Sigmoid colon (tissue), 7 donors: ENCODE data around the gene NDUFAF3. TPM values are rescaled to one million over a fixed set of nuclear protein-coding genes. Genes with fewer than 3 reads are reported as not detected.
A peak's percentile ranks its signal among the peaks of the same experiment; 100 is the strongest.

Experiments used
- DNase-seq: peaks from one replicate; pipeline ENCODE4 v3.0.0-alpha.2; 2019
- H3K27ac ChIP-seq, 4 donors: fragments of 200-600 bp; sonication (generic); one replicate each; pipeline ENCODE4 v1.5.1; 2016 to 2019; ENCODE audit warnings: mild to moderate bottlenecking in 1 of 4
- H3K27me3 ChIP-seq, 3 donors: fragments of 200-600 bp; sonication (generic); one replicate each; pipeline ENCODE4 v1.5.1; 2019; ENCODE audit warnings: mild to moderate bottlenecking in 1 of 3
- H3K36me3 ChIP-seq, 4 donors: fragments of 200-600 bp; sonication (generic); one replicate each; pipeline ENCODE4 v1.5.1; 2016 to 2019
- H3K4me1 ChIP-seq, 4 donors: fragments of 200-600 bp; sonication (generic); one replicate each; pipeline ENCODE4 v1.5.1; 2017 to 2019
- H3K4me3 ChIP-seq, 4 donors: fragments of 200-600 bp; sonication (generic); one replicate each; pipeline ENCODE4 v1.5.1; 2017 to 2019; ENCODE audit warnings: mild to moderate bottlenecking in 2 of 4, moderate library complexity in 1 of 4
- H3K9me3 ChIP-seq, 4 donors: fragments of 200-600 bp in 3 of 4; sonication (generic) in 3 of 4; one replicate each; pipeline versions ENCODE4 v1.5.1 to v1.6.1; 2013 to 2019
- EP300 ChIP-seq, 4 donors: sonication (generic); formaldehyde crosslinking; IDR thresholded peaks; one replicate each; pipeline ENCODE4 v1.6.1; 2017; ENCODE audit warnings: antibody characterized with exemption in 4 of 4
- POLR2A ChIP-seq, 2 donors: fragments of 450-650 bp; IDR thresholded peaks; one replicate each; pipeline ENCODE4 v1.6.1; 2016; ENCODE audit warnings: antibody characterized with exemption in 2 of 2, mild to moderate bottlenecking in 2 of 2, moderate library complexity in 2 of 2
- POLR2AphosphoS5 ChIP-seq, 4 donors: sonication (generic); formaldehyde crosslinking; IDR thresholded peaks; one replicate each; pipeline ENCODE4 v1.6.1; 2017; ENCODE audit warnings: antibody characterized with exemption in 4 of 4
- WGBS, 2 donors: extraction: QIAGEN DNeasy Blood & Tissue Kit; methylation state at CpG; one replicate each; pipeline ENCODE4 v1.1.7; 2013; 5-methylcytosine and 5-hydroxymethylcytosine counted together
- intact Hi-C: fragments of 100-400 bp; cut with DNase I; formaldehyde crosslinking; loops from one replicate; pipeline ENCODE4 v1.15.1; 2023
- polyA plus RNA-seq, 3 donors: library from polyadenylated mRNA; stranded (reverse); fragments of 200-250 nt; gene quantifications; one replicate each; pipeline ENCODE4 v1.2.3, GENCODE V29; 2013
- total RNA-seq, 4 donors: library from RNA; depleted of rRNA; stranded (reverse); fragments of >200 nt; gene quantifications; one replicate each; pipeline ENCODE4 v1.1.0, GENCODE V29; 2016
- TF ChIP-seq, protein P1 (sequence below), 4 experiments: fragments of 450-650 bp in 3 of 4; fragments of 200-600 bp in 1 of 4; IDR thresholded peaks; one replicate each; pipeline ENCODE4 v1.5.1; 2016 to 2019; ENCODE audit warnings: antibody characterized with exemption in 4 of 4, mild to moderate bottlenecking in 3 of 4, moderate library complexity in 2 of 4
- donor health status: healthy with polysubstance abuse.
- donor health status: Bipolar disorder and iron deficiency.
- donor health status: healthy.

NDUFAF3 gene
- total and polyA plus RNA-seq, 7 donors = 62.8 to 116 (median 83.1) TPM

DNA sequence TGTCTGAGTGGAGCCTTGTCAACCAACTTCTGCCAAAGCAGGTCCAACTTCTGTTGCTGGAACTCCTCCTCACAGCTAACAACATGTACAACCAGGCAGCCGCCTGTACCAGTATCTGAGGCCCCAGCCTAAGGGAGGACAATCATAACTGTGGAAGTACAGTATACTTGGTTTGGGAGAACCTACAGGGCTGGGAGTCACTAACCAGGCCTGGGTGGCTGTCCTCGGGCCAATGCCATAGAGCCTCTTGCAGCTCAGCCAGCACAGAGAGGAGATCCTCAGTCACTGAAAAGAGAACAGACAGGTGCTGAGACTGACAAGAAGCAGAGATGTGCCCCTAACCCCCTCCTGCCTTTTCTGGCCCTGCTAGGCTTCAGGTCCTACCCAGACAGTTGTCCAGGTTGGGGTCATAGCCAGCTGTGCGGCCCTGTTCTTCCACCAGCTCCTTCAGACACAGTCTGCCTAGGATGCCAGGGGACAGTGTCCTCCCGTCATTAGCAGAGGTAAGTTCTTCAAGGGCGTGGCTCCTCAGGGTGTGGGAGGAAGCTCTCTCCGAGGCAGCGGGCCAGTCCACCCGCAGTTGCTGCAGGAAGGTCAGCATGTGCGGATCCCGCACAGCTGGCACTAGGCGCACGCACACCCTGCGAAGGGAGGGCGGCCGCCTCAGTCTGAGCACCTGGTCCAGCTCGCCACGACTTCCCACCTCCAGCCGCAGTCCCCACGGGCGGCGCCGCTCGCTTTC, 4.5 kb upstream of the NDUFAF3 start:
- 5 to 9% methylated on average over 23 of the region's 23 CpGs for WGBS, 2 donors
- Histone ChIP-seq H3K36me3 (peaks cover 0 to 40% (median 33%) of the 10 kb centered on the region in 4 donors), H3K27ac (peak overlapping the region; percentile 76 to 83 (median 82)), H3K4me3 (peak overlapping the region; percentile 72 to 81 (median 74)), H3K27me3 (no peaks in the 10 kb centered on the region), H3K4me1 (peaks cover 0 to 50% (median 38%) of the 10 kb centered on the region in 4 donors), H3K9me3 (no peaks in the 10 kb centered on the region)
- TF ChIP-seq, protein P1, sequence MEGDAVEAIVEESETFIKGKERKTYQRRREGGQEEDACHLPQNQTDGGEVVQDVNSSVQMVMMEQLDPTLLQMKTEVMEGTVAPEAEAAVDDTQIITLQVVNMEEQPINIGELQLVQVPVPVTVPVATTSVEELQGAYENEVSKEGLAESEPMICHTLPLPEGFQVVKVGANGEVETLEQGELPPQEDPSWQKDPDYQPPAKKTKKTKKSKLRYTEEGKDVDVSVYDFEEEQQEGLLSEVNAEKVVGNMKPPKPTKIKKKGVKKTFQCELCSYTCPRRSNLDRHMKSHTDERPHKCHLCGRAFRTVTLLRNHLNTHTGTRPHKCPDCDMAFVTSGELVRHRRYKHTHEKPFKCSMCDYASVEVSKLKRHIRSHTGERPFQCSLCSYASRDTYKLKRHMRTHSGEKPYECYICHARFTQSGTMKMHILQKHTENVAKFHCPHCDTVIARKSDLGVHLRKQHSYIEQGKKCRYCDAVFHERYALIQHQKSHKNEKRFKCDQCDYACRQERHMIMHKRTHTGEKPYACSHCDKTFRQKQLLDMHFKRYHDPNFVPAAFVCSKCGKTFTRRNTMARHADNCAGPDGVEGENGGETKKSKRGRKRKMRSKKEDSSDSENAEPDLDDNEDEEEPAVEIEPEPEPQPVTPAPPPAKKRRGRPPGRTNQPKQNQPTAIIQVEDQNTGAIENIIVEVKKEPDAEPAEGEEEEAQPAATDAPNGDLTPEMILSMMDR (IDR thresholded peaks at IDR 0.05) = no peak
- peak in 2 of 4 donors; percentile 30 to 48 for TF ChIP-seq POLR2AphosphoS5 (IDR thresholded peaks at IDR 0.05)
- peak; percentile 69 for DNase-seq
- intact Hi-C loops = no loop called here

DNA sequence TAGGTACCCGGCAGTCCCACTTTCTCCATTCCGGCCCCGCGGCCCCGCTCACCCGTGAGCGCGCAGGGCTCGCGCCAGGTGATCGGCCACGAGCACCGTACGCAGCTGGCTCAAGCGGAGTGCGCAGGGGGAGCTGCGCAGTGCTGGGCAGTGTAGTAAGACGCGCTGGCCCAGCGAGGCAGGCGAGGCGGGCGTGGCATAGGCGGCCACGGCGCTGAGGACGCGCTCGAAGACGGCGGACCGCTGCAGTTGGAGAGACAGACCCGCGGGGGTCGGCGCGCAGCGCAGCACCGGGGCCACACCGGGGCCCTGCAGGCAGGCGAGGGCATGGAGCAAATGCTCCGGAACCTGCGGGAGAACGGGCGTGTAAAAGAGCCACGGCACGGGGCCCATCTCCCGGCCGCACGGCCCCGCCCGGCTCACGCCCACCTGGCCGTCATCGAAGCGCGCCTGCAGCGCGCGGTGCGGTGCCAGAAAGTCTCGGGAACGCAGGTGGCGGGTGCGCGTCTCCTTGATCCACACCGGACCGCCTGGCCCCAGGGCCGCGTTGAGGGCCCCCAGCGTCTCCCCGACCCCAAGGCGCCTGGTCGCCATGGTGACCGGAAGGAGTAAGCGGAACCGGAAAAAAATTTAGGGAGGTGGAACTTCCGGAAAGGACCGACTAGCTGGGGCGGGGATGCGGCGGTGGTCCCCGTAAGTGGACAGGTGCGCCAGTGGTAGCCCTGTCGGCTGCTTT, 3.8 kb upstream of the NDUFAF3 start, which contains the start of gene DALRD3:
DALRD3 (minus strand) TSS at position 610 of the 736 bp plus-strand sequence; CDS start at position 594, 16 bp downstream.
- peak; percentile 81 for DNase-seq
- Histone ChIP-seq H3K36me3 (peaks cover 0 to 35% (median 29%) of the 10 kb centered on the region in 4 donors), H3K27ac (peak within 1 kb of the TSS; percentile 76 to 100 (median 82)), H3K4me1 (peaks cover 0 to 50% (median 40%) of the 10 kb centered on the region in 4 donors), H3K9me3 (no peaks in the 10 kb centered on the region), H3K27me3 (no peaks in the 10 kb centered on the region), H3K4me3 (peak within 1 kb of the TSS; percentile 72 to 81 (median 74))
- 0% methylated on average over 85 of the region's 85 CpGs for WGBS, 2 donors
- TF ChIP-seq, protein P1 (IDR thresholded peaks at IDR 0.05) = no peak
- TF ChIP-seq EP300 (IDR thresholded peaks at IDR 0.05) (no peak), POLR2A (IDR thresholded peaks at IDR 0.05) (peak; percentile 51 to 62), POLR2AphosphoS5 (IDR thresholded peaks at IDR 0.05) (peak; percentile 44 to 75 (median 62))
- intact Hi-C loops = no loop called here

DNA sequence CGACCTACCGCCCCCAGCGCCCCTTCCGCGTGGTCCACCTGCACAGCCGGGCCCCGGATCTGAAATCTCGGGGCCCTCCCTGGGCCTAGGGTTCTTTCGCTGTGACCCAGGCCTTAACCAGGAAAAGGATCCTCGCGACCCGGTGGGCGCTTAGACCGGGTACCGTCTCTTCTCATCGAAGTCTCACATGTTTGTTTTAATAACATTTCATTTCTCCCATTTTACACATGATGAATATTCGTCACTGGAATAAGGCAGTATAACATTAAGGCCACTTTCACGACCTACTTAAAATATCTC, 3.3 kb upstream of the NDUFAF3 start:
- Histone ChIP-seq H3K4me3 (peak overlapping the region; percentile 72 to 81 (median 74)), H3K27ac (peak overlapping the region; percentile 76 to 83 (median 82)), H3K4me1 (peaks cover 0 to 52% (median 43%) of the 10 kb centered on the region in 4 donors), H3K27me3 (no peaks in the 10 kb centered on the region), H3K9me3 (no peaks in the 10 kb centered on the region), H3K36me3 (peaks cover 0 to 36% (median 28%) of the 10 kb centered on the region in 4 donors)
- 1 to 2% methylated on average over 18 of the region's 18 CpGs for WGBS, 2 donors
- intact Hi-C loops = no loop called here
- TF ChIP-seq, protein P1 (IDR thresholded peaks at IDR 0.05) = no peak
- no peak for TF ChIP-seq EP300 (IDR thresholded peaks at IDR 0.05)
- no peak for TF ChIP-seq POLR2AphosphoS5 (IDR thresholded peaks at IDR 0.05)
- no peak for TF ChIP-seq POLR2A (IDR thresholded peaks at IDR 0.05)
- DNase-seq = no peak

DNA sequence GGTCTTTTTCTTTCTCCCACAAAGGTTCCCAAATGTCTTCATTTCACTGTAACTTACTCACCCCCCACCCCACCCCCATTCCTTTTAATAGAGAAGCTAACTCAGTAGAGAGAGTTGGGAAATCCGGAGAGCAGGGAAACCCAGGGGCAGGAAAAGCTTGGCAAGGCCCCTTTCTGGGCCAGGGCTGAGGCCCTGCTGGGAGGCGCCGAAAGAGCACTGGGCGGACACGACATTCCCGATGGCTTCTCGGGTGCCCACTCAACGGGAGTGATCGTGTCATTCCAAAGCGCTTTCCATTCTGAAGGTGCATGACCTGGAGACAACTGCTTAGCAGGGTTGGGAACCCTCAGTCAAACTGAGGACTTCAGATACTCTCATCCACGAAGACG, 2.0 kb upstream of the NDUFAF3 start:
- WGBS, 2 donors = 13 to 43% methylated on average over 12 of the region's 12 CpGs
- Histone ChIP-seq H3K4me3 (peak overlapping the region in 3 of 4 donors; percentile 79 to 82 (median 82)), H3K4me1 (peaks cover 0 to 54% (median 46%) of the 10 kb centered on the region in 4 donors), H3K27ac (peak overlapping the region; percentile 99 to 100 (median 100)), H3K9me3 (no peaks in the 10 kb centered on the region), H3K36me3 (peaks cover 4 to 37% (median 26%) of the 10 kb centered on the region in 4 donors), H3K27me3 (no peaks in the 10 kb centered on the region)
- intact Hi-C loops = loop anchor here (5.0 kb wide), 1 partner anchor 72 kb away; the partner anchor contains the start of gene QRICH1
- no peak for DNase-seq
- TF ChIP-seq, protein P1 (IDR thresholded peaks at IDR 0.05) = no peak
- TF ChIP-seq EP300 (IDR thresholded peaks at IDR 0.05) (no peak), POLR2AphosphoS5 (IDR thresholded peaks at IDR 0.05) (no peak), POLR2A (IDR thresholded peaks at IDR 0.05) (no peak)
